T-helper 17 cell (primary cell): ENCODE results near the gene PTH2. TPM values are rescaled to one million over a fixed set of nuclear protein-coding genes. Genes with fewer than 3 reads are reported as not detected.

Source experiments
- ATAC-seq: fragments of 150-1000 bp; cut with Tn5 transposase; 2 replicates; pipeline ENCODE4 v1.10.0; 2021; ENCODE audit warnings: mild to moderate bottlenecking, moderate library complexity
- DNase-seq, 3 donors: peaks; one replicate each; pipeline versions ENCODE4 v3.0.0 to v3.0.0-alpha.2; 2020 to 2021
- H3K9me3 ChIP-seq: one replicate; pipeline ENCODE4 v1.7.0; 2013; ENCODE audit warnings: low read length, mild to moderate bottlenecking; ENCODE audit not compliant: control insufficient read depth, poor library complexity, severe bottlenecking
- H3K27ac Mint-ChIP-seq: one replicate; pipeline ENCODE4 v1.8.0; 2022; ENCODE audit warnings: mild to moderate bottlenecking, moderate library complexity, mixed read lengths
- H3K27me3 Mint-ChIP-seq: one replicate; pipeline ENCODE4 v1.8.0; 2022; ENCODE audit warnings: mixed read lengths
- H3K36me3 Mint-ChIP-seq: one replicate; pipeline ENCODE4 v1.8.0; 2022; ENCODE audit warnings: low read depth, mixed read lengths
- H3K4me1 Mint-ChIP-seq: one replicate; pipeline ENCODE4 v1.8.0; 2022; ENCODE audit warnings: mild to moderate bottlenecking, mixed read lengths
- H3K4me3 Mint-ChIP-seq: one replicate; pipeline ENCODE4 v1.8.0; 2022; ENCODE audit warnings: mild to moderate bottlenecking, moderate library complexity, mixed read lengths
- total RNA-seq, 4 donors: library from RNA in 2 of 4; stranded (reverse) in 2 of 4; gene quantifications; one replicate each; pipeline ENCODE4 v1.2.3 and lab custom pipeline; 2022 to 2026

PTH2 gene
- total RNA-seq, 2 donors from 2014 or later, result not detected

GRCh38 chr19:49408816-49409440, 14.3 kb downstream of the PTH2 start:
- H3K27ac Mint-ChIP-seq, result peak overlapping the region; percentile 95
- peaks cover 52% of the 10 kb centered on the region for H3K4me1 Mint-ChIP-seq
- ATAC-seq (no peak), DNase-seq (no peak)
- no peaks in the 10 kb centered on the region for H3K9me3 ChIP-seq
- no peaks in the 10 kb centered on the region for H3K27me3 Mint-ChIP-seq
- peaks cover 2% of the 10 kb centered on the region for H3K36me3 Mint-ChIP-seq
- H3K4me3 Mint-ChIP-seq, result peak overlapping the region; percentile 79

GRCh38 chr19:49407482-49408015, 15.7 kb downstream of the PTH2 start:
- H3K4me1 Mint-ChIP-seq, result peaks cover 51% of the 10 kb centered on the region
- peak overlapping the region; percentile 79 for H3K4me3 Mint-ChIP-seq
- H3K36me3 Mint-ChIP-seq, result peaks cover 2% of the 10 kb centered on the region
- H3K9me3 ChIP-seq, result no peaks in the 10 kb centered on the region
- DNase-seq (no peak), ATAC-seq (no peak)
- H3K27me3 Mint-ChIP-seq, result no peaks in the 10 kb centered on the region
- H3K27ac Mint-ChIP-seq, result peak overlapping the region; percentile 95

DNA sequence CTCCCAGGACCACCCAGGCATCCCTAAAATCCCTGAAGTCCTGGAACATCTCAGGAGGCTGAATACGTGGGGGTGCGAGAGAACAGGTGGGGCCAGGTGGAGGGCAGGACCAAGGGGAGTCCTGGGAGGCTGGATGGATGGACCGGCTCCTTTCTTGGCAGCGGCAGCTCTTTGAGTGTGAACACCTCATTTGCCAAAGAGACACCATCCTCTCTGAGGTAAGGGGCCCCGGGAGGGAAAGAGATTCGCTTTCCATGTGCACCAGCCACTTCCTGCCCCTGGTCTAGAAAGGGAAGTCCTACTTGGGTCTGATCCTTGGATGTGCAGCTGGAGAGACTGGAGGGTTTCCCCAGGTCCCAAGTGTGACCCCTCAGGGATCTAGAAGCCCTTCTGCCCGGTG, 16.2 kb downstream of the PTH2 start:
- DNase-seq (no peak), ATAC-seq (no peak)
- Mint-ChIP-seq H3K27ac (peak overlapping the region; percentile 95), H3K4me3 (no peak overlapping the region), H3K27me3 (no peaks in the 10 kb centered on the region), H3K4me1 (peaks cover 47% of the 10 kb centered on the region), H3K36me3 (peaks cover 2% of the 10 kb centered on the region)
- H3K9me3 ChIP-seq, result no peaks in the 10 kb centered on the region

DNA sequence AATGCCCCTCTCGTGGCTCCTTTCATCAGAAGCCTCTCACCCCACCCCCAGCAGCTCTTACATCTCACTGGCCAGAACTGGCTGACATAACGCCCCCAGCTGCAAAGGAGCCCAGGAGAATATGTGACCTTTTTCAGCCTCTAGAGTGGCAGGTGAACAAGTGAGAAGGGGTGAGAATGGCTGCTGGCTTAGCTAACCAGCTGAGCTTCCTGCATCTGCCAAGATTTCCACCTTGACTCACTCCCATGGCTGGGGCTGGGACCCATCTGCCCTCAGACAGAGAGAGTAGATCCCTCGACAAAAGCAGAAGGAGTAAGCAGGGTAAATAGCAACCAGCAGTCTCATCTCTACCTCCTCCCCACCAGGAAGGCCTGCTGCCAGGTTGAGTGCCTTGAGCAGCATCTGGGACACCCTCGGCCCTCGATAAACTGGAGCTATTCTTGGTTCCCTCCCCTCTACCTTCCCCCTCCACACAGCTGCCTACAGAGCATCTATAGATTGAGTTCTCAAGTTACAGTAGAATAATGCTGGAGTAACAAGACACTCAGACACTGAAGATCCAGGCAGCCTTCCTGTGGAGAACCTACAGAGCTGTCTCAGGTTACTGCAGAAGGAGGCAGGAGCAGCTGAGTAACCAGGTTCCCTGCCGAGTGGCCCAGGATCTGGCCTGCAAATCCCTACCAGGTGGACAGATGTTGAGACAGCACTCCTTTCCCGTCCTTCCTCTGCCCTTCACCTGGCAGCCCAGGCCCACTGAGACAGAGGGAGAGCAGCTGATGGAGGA, 19.6 kb downstream of the PTH2 start:
- peaks cover 2% of the 10 kb centered on the region for H3K36me3 Mint-ChIP-seq
- no peaks in the 10 kb centered on the region for H3K27me3 Mint-ChIP-seq
- no peaks in the 10 kb centered on the region for H3K9me3 ChIP-seq
- no peak for DNase-seq
- no peak for ATAC-seq
- H3K4me3 Mint-ChIP-seq, result no peak overlapping the region
- H3K4me1 Mint-ChIP-seq, result peaks cover 24% of the 10 kb centered on the region
- peak overlapping the region; percentile 67 for H3K27ac Mint-ChIP-seq

DNA sequence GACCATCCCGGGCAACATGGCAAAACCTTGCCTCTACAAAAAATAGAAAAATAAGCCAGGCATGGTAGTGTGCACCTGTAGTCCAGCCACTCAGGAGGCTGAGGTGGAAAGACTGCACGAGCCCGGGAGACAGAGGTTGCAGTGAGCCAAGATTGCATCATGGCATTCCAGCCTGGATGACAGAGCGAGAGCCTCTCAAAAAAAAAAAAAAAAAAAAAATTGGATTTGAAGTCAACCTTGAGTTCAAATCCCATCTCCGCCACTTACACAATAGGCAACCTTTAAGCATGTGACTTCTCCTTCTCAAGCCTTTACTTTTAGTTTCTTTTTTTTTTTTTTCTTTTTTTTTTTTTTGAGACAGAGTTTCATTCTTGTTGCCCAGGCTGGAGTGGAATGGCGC, 23.2 kb downstream of the PTH2 start:
- H3K4me1 Mint-ChIP-seq, result peaks cover 21% of the 10 kb centered on the region
- H3K27me3 Mint-ChIP-seq, result no peaks in the 10 kb centered on the region
- DNase-seq, result no peak
- H3K4me3 Mint-ChIP-seq, result no peak overlapping the region
- ATAC-seq, result no peak
- no peaks in the 10 kb centered on the region for H3K9me3 ChIP-seq
- peaks cover 3% of the 10 kb centered on the region for H3K36me3 Mint-ChIP-seq
- no peak overlapping the region for H3K27ac Mint-ChIP-seq

DNA sequence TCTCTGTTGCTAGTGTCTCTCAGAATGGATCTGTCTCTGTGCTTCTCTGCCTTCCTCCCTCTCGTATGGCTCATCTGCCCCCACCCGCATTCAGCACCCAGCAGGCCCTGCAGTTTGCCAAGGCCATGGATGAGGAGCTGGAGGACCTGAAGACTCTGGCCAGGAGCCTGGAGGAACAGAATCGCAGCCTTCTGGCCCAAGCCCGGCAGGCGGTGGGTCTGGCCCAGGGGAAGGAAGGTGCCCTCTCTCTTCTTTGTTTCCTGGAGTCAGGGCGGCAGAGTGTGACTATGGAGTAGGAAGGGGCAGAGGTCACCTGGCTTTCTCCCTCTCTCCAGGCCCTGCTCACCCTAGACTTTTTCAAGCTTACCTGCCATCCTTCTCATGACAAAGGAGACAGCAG, 24.3 kb downstream of the PTH2 start:
- ATAC-seq, result no peak
- Mint-ChIP-seq H3K4me1 (peaks cover 23% of the 10 kb centered on the region), H3K27ac (peak overlapping the region; percentile 83), H3K36me3 (peaks cover 3% of the 10 kb centered on the region), H3K27me3 (no peaks in the 10 kb centered on the region), H3K4me3 (peak overlapping the region; percentile 63)
- no peaks in the 10 kb centered on the region for H3K9me3 ChIP-seq
- no peak for DNase-seq

- peaks cover 20% of the 10 kb centered on the region for H3K4me1 Mint-ChIP-seq
- H3K27ac Mint-ChIP-seq, result peak overlapping the region; percentile 83
- DNase-seq, result no peak
- H3K4me3 Mint-ChIP-seq, result peak overlapping the region; percentile 63
- H3K9me3 ChIP-seq, result no peaks in the 10 kb centered on the region
- ATAC-seq, result peak; percentile 30
- peaks cover 3% of the 10 kb centered on the region for H3K36me3 Mint-ChIP-seq
- H3K27me3 Mint-ChIP-seq, result no peaks in the 10 kb centered on the region
Measured at GRCh38 chr19:49398001-49398615, 25.1 kb downstream of the PTH2 start.

GRCh38 chr19:49396738-49397505, 26.3 kb downstream of the PTH2 start:
- ATAC-seq (no peak), DNase-seq (no peak)
- Mint-ChIP-seq H3K27ac (no peak overlapping the region), H3K36me3 (peaks cover 3% of the 10 kb centered on the region), H3K4me3 (no peak overlapping the region), H3K27me3 (no peaks in the 10 kb centered on the region), H3K4me1 (peaks cover 24% of the 10 kb centered on the region)
- H3K9me3 ChIP-seq, result no peaks in the 10 kb centered on the region

DNA sequence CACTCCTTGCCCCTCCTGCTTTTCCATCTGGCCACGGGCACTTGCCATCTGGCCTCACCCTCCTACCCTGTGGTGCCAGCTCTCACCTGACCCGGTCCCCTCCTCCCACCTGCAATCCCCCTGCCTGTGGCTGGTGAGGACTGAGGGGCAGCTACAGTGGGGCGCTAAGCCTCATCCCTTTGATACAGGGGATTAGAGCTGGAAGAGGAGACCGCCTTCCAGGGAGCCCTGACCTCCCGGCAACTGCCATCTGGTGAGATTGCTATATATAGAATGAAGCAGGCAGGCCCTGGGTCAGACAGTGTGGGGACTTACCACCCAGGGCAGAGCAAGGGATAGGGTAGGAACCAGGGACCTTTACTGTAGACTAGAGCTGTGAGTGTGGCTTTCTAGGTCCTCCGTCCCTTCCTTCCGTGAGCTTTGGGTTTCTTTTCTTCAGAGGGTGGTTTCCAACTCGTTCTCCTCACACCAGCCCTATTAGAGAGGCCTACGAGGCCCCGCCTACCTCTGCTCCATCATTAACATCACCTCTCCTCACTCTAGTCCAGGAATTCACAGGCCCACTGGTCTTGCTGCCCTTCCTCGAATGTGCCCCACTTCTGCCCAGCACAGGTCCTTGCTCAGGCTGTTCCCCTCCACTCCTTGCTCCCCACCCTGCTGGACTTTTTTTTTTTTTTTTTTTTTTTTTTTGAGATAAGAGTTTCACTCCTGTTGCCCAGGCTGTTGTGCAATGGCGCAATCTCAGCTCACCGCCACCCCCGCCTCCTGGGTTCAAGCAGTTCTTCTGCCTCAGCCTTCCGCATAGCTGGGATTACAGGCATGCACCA, 27.4 kb downstream of the PTH2 start:
- Mint-ChIP-seq H3K36me3 (peaks cover 3% of the 10 kb centered on the region), H3K27me3 (no peaks in the 10 kb centered on the region)
- no peak for ATAC-seq

DNA sequence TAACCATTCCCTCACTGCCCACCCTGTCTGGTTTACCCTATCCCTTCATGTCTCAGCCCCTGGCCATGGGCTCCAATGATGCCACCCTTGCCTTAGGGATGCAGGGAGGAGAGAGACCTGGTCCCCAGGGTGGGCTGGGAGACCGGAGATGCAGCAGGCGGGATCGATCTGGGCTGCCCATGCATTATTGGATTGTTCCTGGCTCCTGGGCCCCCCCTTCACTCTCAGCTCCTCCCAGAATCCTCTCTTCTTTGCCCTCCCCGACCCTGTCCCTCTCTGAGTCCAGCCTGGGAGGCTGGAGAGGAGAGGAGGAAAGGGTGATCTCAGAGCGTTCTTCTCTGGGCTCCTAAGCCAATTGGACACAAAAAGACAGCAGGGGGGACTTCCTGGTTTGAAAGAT, 29.4 kb downstream of the PTH2 start:
- Mint-ChIP-seq H3K4me3 (no peak overlapping the region), H3K27ac (no peak overlapping the region), H3K36me3 (peaks cover 3% of the 10 kb centered on the region), H3K27me3 (no peaks in the 10 kb centered on the region), H3K4me1 (peaks cover 26% of the 10 kb centered on the region)
- H3K9me3 ChIP-seq, result no peaks in the 10 kb centered on the region
- DNase-seq (no peak), ATAC-seq (no peak)

More for the DNA sequence above, 27.4 kb downstream of the PTH2 start:
- no peak overlapping the region for H3K27ac Mint-ChIP-seq
- no peaks in the 10 kb centered on the region for H3K9me3 ChIP-seq
- no peak for DNase-seq
- H3K4me3 Mint-ChIP-seq, result no peak overlapping the region
- peaks cover 29% of the 10 kb centered on the region for H3K4me1 Mint-ChIP-seq

- DNase-seq (peak; percentile 61 to 72 (median 64)), ATAC-seq (peak; percentile 86)
- Mint-ChIP-seq H3K36me3 (no peaks in the 10 kb centered on the region), H3K4me3 (peak overlapping the region; percentile 60), H3K27me3 (no peaks in the 10 kb centered on the region), H3K27ac (peak overlapping the region; percentile 87), H3K4me1 (peaks cover 16% of the 10 kb centered on the region)
- no peaks in the 10 kb centered on the region for H3K9me3 ChIP-seq
Measured at GRCh38 chr19:49391581-49392399, 31.5 kb downstream of the PTH2 start.
